HCT116 (cell line): ENCODE data around the gene RIOX2. TPM values are rescaled to one million over a fixed set of nuclear protein-coding genes. Genes with fewer than 3 reads are reported as not detected.

Source experiments
- ATAC-seq: fragments of 200-7000 bp; cut with Tn5 transposase; 2 replicates; pipeline ENCODE4 v1.9.1; 2020; ENCODE audit warnings: mild to moderate bottlenecking, moderate library complexity
- BruUV-seq: library from RNA; stranded (reverse); fragments of 400-500 nt; replicated peaks from 2 replicates; lab custom pipeline; 2021; lab: Mats Ljungman, UMichigan
- CTCF ChIA-PET: fragments of 300-600 bp; sonication (Branson Sonifier 250); formaldehyde crosslinking; loops from one replicate; lab custom pipeline; 2021; ENCODE audit warnings: antibody characterized with exemption; lab: Charles Lee
- POLR2A ChIA-PET: fragments of 300-600, 350-600 bp; sonication (Branson Sonifier 250); formaldehyde crosslinking; loops from one replicate; lab custom pipeline; 2021; ENCODE audit warnings: antibody characterized with exemption; lab: Charles Lee
- RAD21 ChIA-PET, 2 experiments: fragments of 300-600 bp; sonication (Branson Sonifier 250); formaldehyde crosslinking; loops; one replicate each; lab custom pipeline; 2023; ENCODE audit warnings: low total read pairs in 2 of 2; ENCODE audit not compliant: uncharacterized antibody in 2 of 2, unreplicated experiment in 2 of 2, low non-redundant PET in 1 of 2; lab: Charles Lee
- DNase-seq: peaks from one replicate; pipeline ENCODE4 v3.0.0-alpha.2; 2010; ENCODE audit warnings: low read depth, low spot score
- H2AFZ ChIP-seq: fragments of 200-600 bp; shearing (Covaris generic), sonication (generic); 2 replicates; pipeline ENCODE4 v1.6.1; 2017; ENCODE audit warnings: low read depth, mixed run types, mixed read lengths, antibody characterized with exemption, low read length; ENCODE audit not compliant: poor library complexity, severe bottlenecking
- H3K27ac ChIP-seq: 2 replicates; pipeline ENCODE4 v1.5.1; 2012; ENCODE audit warnings: low read depth, low read length
- H3K27me3 ChIP-seq: fragments of 200-600 bp; sonication (generic); 2 replicates; pipeline ENCODE4 v1.6.1; 2016; ENCODE audit warnings: mixed run types, low read length, mixed read lengths; ENCODE audit not compliant: insufficient read depth
- H3K36me3 ChIP-seq, 2 experiments: fragments of 200-500 bp in 1 of 2; fragments of 200-600 bp in 1 of 2; sonication (Bioruptor generic) in 1 of 2; sonication (generic) in 1 of 2; 2 replicates each; pipeline versions ENCODE4 v1.5.1 to v1.6.1; 2014 to 2016; ENCODE audit warnings: low read length in 2 of 2, inconsistent platforms in 1 of 2, mixed read lengths in 1 of 2, mixed run types in 1 of 2; ENCODE audit not compliant: insufficient read depth in 2 of 2, control insufficient read depth in 1 of 2
- H3K4me1 ChIP-seq, 2 experiments: fragments of 200-600 bp in 1 of 2; sonication (generic) in 1 of 2; 2 replicates each; pipeline versions ENCODE4 v1.5.1 to v1.6.1; 2012 to 2017; ENCODE audit warnings: low read length in 2 of 2, inconsistent platforms in 1 of 2, mild to moderate bottlenecking in 1 of 2, mixed read lengths in 1 of 2, mixed run types in 1 of 2, moderate library complexity in 1 of 2; ENCODE audit not compliant: insufficient read depth in 2 of 2, control insufficient read depth in 1 of 2
- H3K4me2 ChIP-seq: fragments of 200-600 bp; sonication (generic); 2 replicates; pipeline ENCODE4 v1.6.1; 2017; ENCODE audit warnings: mixed run types, low read length, mixed read lengths
- H3K4me3 ChIP-seq, 2 experiments: fragments of 200-600 bp in 1 of 2; sonication (generic) in 1 of 2; replicated peaks in 1 of 2; 2 replicates each; pipeline ENCODE4 v1.5.1; 2011 to 2016; ENCODE audit warnings: low read length in 2 of 2, control low read depth in 1 of 2, low read depth in 1 of 2, mild to moderate bottlenecking in 1 of 2, mixed read lengths in 1 of 2, mixed run types in 1 of 2
- H3K79me2 ChIP-seq: fragments of 200-600 bp; sonication (generic); 2 replicates; pipeline ENCODE4 v1.6.1; 2017; ENCODE audit warnings: mild to moderate bottlenecking, mixed run types, low read length, moderate library complexity, mixed read lengths; ENCODE audit not compliant: insufficient read depth
- H3K9ac ChIP-seq: fragments of 200-600 bp; sonication (generic); 2 replicates; pipeline ENCODE4 v1.6.1; 2016; ENCODE audit warnings: low read length, mixed read lengths
- H3K9me2 ChIP-seq: fragments of 200-600 bp; sonication (generic), shearing (Covaris generic); 2 replicates; pipeline ENCODE4 v1.6.1; 2017; ENCODE audit warnings: mixed run types, mild to moderate bottlenecking, moderate library complexity; ENCODE audit not compliant: insufficient read depth
- H3K9me3 ChIP-seq, 2 experiments: fragments of 200-500 bp in 1 of 2; fragments of 200-600 bp in 1 of 2; sonication (Bioruptor generic) in 1 of 2; sonication (generic) in 1 of 2; 2 replicates each; pipeline ENCODE4 v1.6.1; 2014 to 2017; ENCODE audit warnings: low read length in 2 of 2, mixed read lengths in 2 of 2, inconsistent platforms in 1 of 2, low read depth in 1 of 2, mild to moderate bottlenecking in 1 of 2, mixed run types in 1 of 2, moderate library complexity in 1 of 2; ENCODE audit not compliant: control insufficient read depth in 1 of 2, insufficient read depth in 1 of 2
- H4K20me1 ChIP-seq: fragments of 200-600 bp; sonication (generic), shearing (Covaris generic); 2 replicates; pipeline ENCODE4 v1.6.1; 2017; ENCODE audit warnings: mixed run types, mild to moderate bottlenecking, moderate library complexity; ENCODE audit not compliant: insufficient read depth
- CBX3 ChIP-seq: IDR thresholded peaks from 2 replicates; pipeline ENCODE4 v1.6.1; 2012; ENCODE audit warnings: low read depth
- EGR1 ChIP-seq: IDR thresholded peaks from 2 replicates; pipeline ENCODE4 v1.6.1; 2012; ENCODE audit warnings: low read depth
- EZH2phosphoT487 ChIP-seq: fragments of 200-600 bp; IDR thresholded peaks from 2 replicates; pipeline ENCODE4 v1.6.1; 2018; ENCODE audit warnings: antibody characterized with exemption, borderline replicate concordance
- FOSL1 ChIP-seq: IDR thresholded peaks from 2 replicates; pipeline ENCODE4 v1.6.1; 2012; ENCODE audit warnings: low read depth
- JUND ChIP-seq: IDR thresholded peaks from 2 replicates; pipeline ENCODE4 v1.6.1; 2012
- POLR2AphosphoS5 ChIP-seq: IDR thresholded peaks from 2 replicates; pipeline ENCODE4 v1.6.1; 2011; ENCODE audit warnings: mild to moderate bottlenecking, low read depth, low read length, moderate library complexity
- RAD21 ChIP-seq: IDR thresholded peaks from 2 replicates; pipeline ENCODE4 v1.6.1; 2012; ENCODE audit warnings: low read depth, mild to moderate bottlenecking
- SIN3A ChIP-seq: IDR thresholded peaks from 2 replicates; pipeline ENCODE4 v1.6.1; 2012; ENCODE audit warnings: low read depth
- SP1 ChIP-seq: IDR thresholded peaks from 2 replicates; pipeline ENCODE4 v1.6.1; 2012; ENCODE audit warnings: low read depth
- SRF ChIP-seq: IDR thresholded peaks from 2 replicates; pipeline ENCODE4 v1.6.1; 2012; ENCODE audit warnings: low read depth
- TCF7L2 ChIP-seq: IDR thresholded peaks from 2 replicates; pipeline ENCODE4 v1.7.0; 2011; ENCODE audit warnings: borderline replicate concordance, inconsistent platforms; ENCODE audit not compliant: insufficient read depth, insufficient read length; ENCODE audit errors: extremely low read depth
- YY1 ChIP-seq: IDR thresholded peaks from 2 replicates; pipeline ENCODE4 v1.6.1; 2011; ENCODE audit warnings: low read length, low read depth, moderate library complexity, mild to moderate bottlenecking; ENCODE audit not compliant: insufficient replicate concordance; ENCODE audit errors: extremely low read depth
- ZFX ChIP-seq: fragments of 450-650 bp; IDR thresholded peaks from 2 replicates; pipeline ENCODE4 v1.6.1; 2017
- ZNF274 ChIP-seq: fragments of 200-500 bp; sonication (Bioruptor generic); IDR thresholded peaks from 2 replicates; pipeline ENCODE4 v1.6.1; 2014; ENCODE audit warnings: mild to moderate bottlenecking, low read depth, low read length, inconsistent platforms
- intact Hi-C: fragments of 100-400 bp; cut with micrococcal nuclease; formaldehyde crosslinking; loops from 2 replicates; pipeline ENCODE4 v1.10.0; 2022
- total RNA-seq: library from RNA; stranded (reverse); gene quantifications from one replicate; pipeline ENCODE4 v1.2.1, GENCODE V29; 2021; ENCODE audit not compliant: unreplicated experiment
- TF ChIP-seq, protein P1 (sequence below), 3 experiments: fragments of 200-600 bp in 1 of 3; sonication (generic) in 1 of 3; IDR thresholded peaks in 2 of 3; conservative IDR thresholded peaks in 1 of 3; 2 replicates each; pipeline ENCODE4 v1.5.1; 2012 to 2017; ENCODE audit warnings: low read depth in 2 of 3, low read length in 2 of 3, antibody characterized with exemption in 1 of 3, borderline replicate concordance in 1 of 3, control low read depth in 1 of 3, mild to moderate bottlenecking in 1 of 3, mixed read lengths in 1 of 3, mixed run types in 1 of 3, moderate library complexity in 1 of 3; ENCODE audit not compliant: insufficient read depth in 1 of 3
- TF ChIP-seq, protein P2 (sequence below): IDR thresholded peaks from 2 replicates; pipeline ENCODE4 v1.6.1; 2012; ENCODE audit warnings: low read depth
- TF ChIP-seq, protein P3 (sequence below): IDR thresholded peaks from 2 replicates; pipeline ENCODE4 v1.6.1; 2012
- TF ChIP-seq, protein P4 (sequence below): IDR thresholded peaks from 2 replicates; pipeline ENCODE4 v1.6.1; 2012
- TF ChIP-seq, protein P5 (sequence below): IDR thresholded peaks from 2 replicates; pipeline ENCODE4 v1.6.1; 2011; ENCODE audit warnings: mild to moderate bottlenecking, low read length, moderate library complexity; ENCODE audit not compliant: insufficient replicate concordance; ENCODE audit errors: extremely low read depth

Gene RIOX2
- total RNA-seq, 1 experiment from 2014 or later = 39.1 TPM

DNA sequence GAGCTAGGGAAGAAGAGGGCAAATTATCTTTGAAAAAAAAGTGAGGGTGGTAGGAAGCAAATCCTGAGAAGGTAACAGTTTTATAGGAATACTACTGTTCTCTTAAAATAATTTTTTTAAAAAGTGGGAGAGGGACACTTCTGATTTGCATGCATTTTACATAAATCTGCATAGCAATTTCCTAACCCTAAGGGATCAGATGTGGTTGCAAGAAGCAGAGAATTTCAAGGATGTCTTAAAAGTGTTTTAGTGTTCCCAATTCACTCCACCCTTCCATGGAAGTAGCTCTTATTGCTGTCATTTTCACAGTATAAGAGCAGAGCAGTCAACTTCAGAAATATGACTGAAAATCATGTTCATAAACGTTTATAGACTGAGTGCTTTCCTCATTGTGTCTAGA lies 27.8 kb upstream of the RIOX2 start:
- Histone ChIP-seq H3K27me3 (no peaks in the 10 kb centered on the region), H4K20me1 (no peaks in the 10 kb centered on the region), H3K4me2 (no peak overlapping the region), H3K36me3 (no peaks in the 10 kb centered on the region), H3K4me3 (no peak overlapping the region), H3K9me2 (no peaks in the 10 kb centered on the region), H3K4me1 (no peaks in the 10 kb centered on the region), H3K79me2 (no peaks in the 10 kb centered on the region), H3K9ac (no peak overlapping the region), H3K27ac (no peak overlapping the region), H3K9me3 (no peaks in the 10 kb centered on the region), H2AFZ (no peak overlapping the region)
- TF ChIP-seq ZFX = no peak
- no peak for TF ChIP-seq ZNF274
- TF ChIP-seq SP1 = no peak
- TF ChIP-seq, protein P1, sequence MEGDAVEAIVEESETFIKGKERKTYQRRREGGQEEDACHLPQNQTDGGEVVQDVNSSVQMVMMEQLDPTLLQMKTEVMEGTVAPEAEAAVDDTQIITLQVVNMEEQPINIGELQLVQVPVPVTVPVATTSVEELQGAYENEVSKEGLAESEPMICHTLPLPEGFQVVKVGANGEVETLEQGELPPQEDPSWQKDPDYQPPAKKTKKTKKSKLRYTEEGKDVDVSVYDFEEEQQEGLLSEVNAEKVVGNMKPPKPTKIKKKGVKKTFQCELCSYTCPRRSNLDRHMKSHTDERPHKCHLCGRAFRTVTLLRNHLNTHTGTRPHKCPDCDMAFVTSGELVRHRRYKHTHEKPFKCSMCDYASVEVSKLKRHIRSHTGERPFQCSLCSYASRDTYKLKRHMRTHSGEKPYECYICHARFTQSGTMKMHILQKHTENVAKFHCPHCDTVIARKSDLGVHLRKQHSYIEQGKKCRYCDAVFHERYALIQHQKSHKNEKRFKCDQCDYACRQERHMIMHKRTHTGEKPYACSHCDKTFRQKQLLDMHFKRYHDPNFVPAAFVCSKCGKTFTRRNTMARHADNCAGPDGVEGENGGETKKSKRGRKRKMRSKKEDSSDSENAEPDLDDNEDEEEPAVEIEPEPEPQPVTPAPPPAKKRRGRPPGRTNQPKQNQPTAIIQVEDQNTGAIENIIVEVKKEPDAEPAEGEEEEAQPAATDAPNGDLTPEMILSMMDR (IDR thresholded peaks at IDR 0.05 in 2 of 3, conservative IDR thresholded peaks at IDR 0.05 in 1 of 3; ENCODE audit: borderline replicate concordance in 1 of 3, insufficient read depth in 1 of 3, low read depth in 2 of 3, low read length in 2 of 3) = no peak
- no peak for TF ChIP-seq FOSL1
- TF ChIP-seq TCF7L2 = no peak
- TF ChIP-seq, protein P2, sequence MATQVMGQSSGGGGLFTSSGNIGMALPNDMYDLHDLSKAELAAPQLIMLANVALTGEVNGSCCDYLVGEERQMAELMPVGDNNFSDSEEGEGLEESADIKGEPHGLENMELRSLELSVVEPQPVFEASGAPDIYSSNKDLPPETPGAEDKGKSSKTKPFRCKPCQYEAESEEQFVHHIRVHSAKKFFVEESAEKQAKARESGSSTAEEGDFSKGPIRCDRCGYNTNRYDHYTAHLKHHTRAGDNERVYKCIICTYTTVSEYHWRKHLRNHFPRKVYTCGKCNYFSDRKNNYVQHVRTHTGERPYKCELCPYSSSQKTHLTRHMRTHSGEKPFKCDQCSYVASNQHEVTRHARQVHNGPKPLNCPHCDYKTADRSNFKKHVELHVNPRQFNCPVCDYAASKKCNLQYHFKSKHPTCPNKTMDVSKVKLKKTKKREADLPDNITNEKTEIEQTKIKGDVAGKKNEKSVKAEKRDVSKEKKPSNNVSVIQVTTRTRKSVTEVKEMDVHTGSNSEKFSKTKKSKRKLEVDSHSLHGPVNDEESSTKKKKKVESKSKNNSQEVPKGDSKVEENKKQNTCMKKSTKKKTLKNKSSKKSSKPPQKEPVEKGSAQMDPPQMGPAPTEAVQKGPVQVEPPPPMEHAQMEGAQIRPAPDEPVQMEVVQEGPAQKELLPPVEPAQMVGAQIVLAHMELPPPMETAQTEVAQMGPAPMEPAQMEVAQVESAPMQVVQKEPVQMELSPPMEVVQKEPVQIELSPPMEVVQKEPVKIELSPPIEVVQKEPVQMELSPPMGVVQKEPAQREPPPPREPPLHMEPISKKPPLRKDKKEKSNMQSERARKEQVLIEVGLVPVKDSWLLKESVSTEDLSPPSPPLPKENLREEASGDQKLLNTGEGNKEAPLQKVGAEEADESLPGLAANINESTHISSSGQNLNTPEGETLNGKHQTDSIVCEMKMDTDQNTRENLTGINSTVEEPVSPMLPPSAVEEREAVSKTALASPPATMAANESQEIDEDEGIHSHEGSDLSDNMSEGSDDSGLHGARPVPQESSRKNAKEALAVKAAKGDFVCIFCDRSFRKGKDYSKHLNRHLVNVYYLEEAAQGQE = no peak
- no peak for TF ChIP-seq EZH2phosphoT487
- no peak for TF ChIP-seq POLR2AphosphoS5
- no peak for TF ChIP-seq RAD21
- TF ChIP-seq JUND = no peak
- TF ChIP-seq, protein P3, sequence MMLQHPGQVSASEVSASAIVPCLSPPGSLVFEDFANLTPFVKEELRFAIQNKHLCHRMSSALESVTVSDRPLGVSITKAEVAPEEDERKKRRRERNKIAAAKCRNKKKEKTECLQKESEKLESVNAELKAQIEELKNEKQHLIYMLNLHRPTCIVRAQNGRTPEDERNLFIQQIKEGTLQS = no peak
- TF ChIP-seq, protein P4, sequence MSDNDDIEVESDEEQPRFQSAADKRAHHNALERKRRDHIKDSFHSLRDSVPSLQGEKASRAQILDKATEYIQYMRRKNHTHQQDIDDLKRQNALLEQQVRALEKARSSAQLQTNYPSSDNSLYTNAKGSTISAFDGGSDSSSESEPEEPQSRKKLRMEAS = no peak
- TF ChIP-seq EGR1 = no peak
- no peak for TF ChIP-seq SRF
- no peak for TF ChIP-seq YY1
- TF ChIP-seq, protein P5, sequence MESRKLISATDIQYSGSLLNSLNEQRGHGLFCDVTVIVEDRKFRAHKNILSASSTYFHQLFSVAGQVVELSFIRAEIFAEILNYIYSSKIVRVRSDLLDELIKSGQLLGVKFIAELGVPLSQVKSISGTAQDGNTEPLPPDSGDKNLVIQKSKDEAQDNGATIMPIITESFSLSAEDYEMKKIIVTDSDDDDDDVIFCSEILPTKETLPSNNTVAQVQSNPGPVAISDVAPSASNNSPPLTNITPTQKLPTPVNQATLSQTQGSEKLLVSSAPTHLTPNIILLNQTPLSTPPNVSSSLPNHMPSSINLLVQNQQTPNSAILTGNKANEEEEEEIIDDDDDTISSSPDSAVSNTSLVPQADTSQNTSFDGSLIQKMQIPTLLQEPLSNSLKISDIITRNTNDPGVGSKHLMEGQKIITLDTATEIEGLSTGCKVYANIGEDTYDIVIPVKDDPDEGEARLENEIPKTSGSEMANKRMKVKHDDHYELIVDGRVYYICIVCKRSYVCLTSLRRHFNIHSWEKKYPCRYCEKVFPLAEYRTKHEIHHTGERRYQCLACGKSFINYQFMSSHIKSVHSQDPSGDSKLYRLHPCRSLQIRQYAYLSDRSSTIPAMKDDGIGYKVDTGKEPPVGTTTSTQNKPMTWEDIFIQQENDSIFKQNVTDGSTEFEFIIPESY = no peak
- TF ChIP-seq SIN3A = no peak
- no peak for TF ChIP-seq CBX3
- ChIA-PET CTCF (no interaction called here), RAD21 (no interaction called here), POLR2A (interaction anchor here (0.6 kb wide), 1 partner anchor 196 kb away, joined by 3 read pairs; no protein-coding TSS in a partner anchor)
- ATAC-seq (no peak), DNase-seq (no peak)
- intact Hi-C loops = no loop called here
- no TSS peak for BruUV-seq
